B cell (primary cell): ENCODE data around the gene MRAP2. TPM values are rescaled to one million over a fixed set of nuclear protein-coding genes. Genes with fewer than 3 reads are reported as not detected.

Experiments
- ATAC-seq: fragments of 200-7000 bp; cut with Tn5 transposase; one replicate; pipeline ENCODE4 v1.10.0; 2021; ENCODE audit warnings: low read depth, mild to moderate bottlenecking, moderate number of reproducible peaks, moderate library complexity
- CTCF ChIA-PET: fragments of 350-600 bp; sonication (Branson Sonifier 250); formaldehyde crosslinking; loops from one replicate; lab custom pipeline; 2021; ENCODE audit warnings: antibody characterized with exemption, inconsistent platforms; lab: Charles Lee
- POLR2A ChIA-PET: fragments of 350-600 bp; sonication (Branson Sonifier 250); formaldehyde crosslinking; loops from one replicate; lab custom pipeline; 2021; ENCODE audit warnings: antibody characterized with exemption; lab: Charles Lee
- DNase-seq: peaks from one replicate; pipeline ENCODE4 v3.0.0; 2013
- H2AFZ ChIP-seq: 2 replicates; pipeline ENCODE4 v1.6.1; 2012; ENCODE audit warnings: mild to moderate bottlenecking, low read depth, low read length; ENCODE audit not compliant: insufficient read depth, poor library complexity, severe bottlenecking
- H3K27ac ChIP-seq, 2 donors: 1 replicate in 1 of 2; 2 replicates in 1 of 2; pipeline ENCODE4 v1.5.1; 2012 to 2013; ENCODE audit warnings: low read length in 2 of 2, mild to moderate bottlenecking in 2 of 2, moderate library complexity in 1 of 2
- H3K27me3 ChIP-seq, 4 experiments: fragments of 200-600 bp in 1 of 4; sonication (generic) in 1 of 4; replicated peaks in 1 of 4; 1 replicate in 2 of 4; 2 replicates in 2 of 4; pipeline versions ENCODE4 v1.6.1 to v1.7.0; 2013 to 2016; ENCODE audit warnings: low read length in 3 of 4, mild to moderate bottlenecking in 2 of 4, mixed read lengths in 1 of 4, moderate library complexity in 1 of 4; ENCODE audit not compliant: insufficient read depth in 4 of 4, control insufficient read depth in 3 of 4; ENCODE audit errors: control extremely low read depth in 1 of 4
- H3K36me3 ChIP-seq, 2 experiments: replicated peaks in 1 of 2; 1 replicate in 1 of 2; 2 replicates in 1 of 2; pipeline versions ENCODE4 v1.6.1 to v1.7.1; 2013; ENCODE audit warnings: low read length in 1 of 2; ENCODE audit not compliant: insufficient read depth in 2 of 2, control insufficient read depth in 1 of 2; ENCODE audit errors: control extremely low read depth in 1 of 2, extremely low read depth in 1 of 2
- H3K4me1 ChIP-seq, 2 donors: fragments of 200-600 bp in 1 of 2; sonication (generic) in 1 of 2; 1 replicate in 1 of 2; 2 replicates in 1 of 2; pipeline versions ENCODE4 v1.5.1 to v1.6.1; 2013 to 2017; ENCODE audit warnings: low read length in 2 of 2; ENCODE audit not compliant: control insufficient read depth in 2 of 2, insufficient read depth in 2 of 2
- H3K4me2 ChIP-seq: replicated peaks from 2 replicates; pipeline ENCODE3; 2012; ENCODE audit warnings: mild to moderate bottlenecking, low read depth, low read length; ENCODE audit not compliant: poor library complexity, severe bottlenecking
- H3K4me3 ChIP-seq, 5 experiments: fragments of 200-600 bp in 1 of 5; sonication (generic) in 1 of 5; 1 replicate in 3 of 5; 2 replicates in 2 of 5; pipeline versions ENCODE4 v1.5.1 to v1.7.0; 2011 to 2016; ENCODE audit warnings: low read length in 4 of 5, mild to moderate bottlenecking in 4 of 5, low read depth in 2 of 5, control low read depth in 1 of 5, moderate library complexity in 1 of 5; ENCODE audit not compliant: insufficient read depth in 1 of 5; ENCODE audit errors: control extremely low read depth in 1 of 5, extremely low read depth in 1 of 5
- H3K79me2 ChIP-seq: fragments of 200-600 bp; sonication (generic); one replicate; pipeline ENCODE4 v1.6.0; 2016; ENCODE audit warnings: low read length; ENCODE audit not compliant: control insufficient read depth, insufficient read depth
- H3K9ac ChIP-seq: fragments of 200-600 bp; sonication (generic); 2 replicates; pipeline ENCODE4 v1.6.1; 2017; ENCODE audit warnings: mild to moderate bottlenecking, low read length, moderate library complexity
- H3K9me3 ChIP-seq, 3 donors: one replicate each; pipeline versions ENCODE4 v1.6.1 to v1.7.1; 2013; ENCODE audit warnings: low read length in 2 of 3; ENCODE audit not compliant: control insufficient read depth in 2 of 3, insufficient read depth in 1 of 3; ENCODE audit errors: control extremely low read depth in 1 of 3
- H4K20me1 ChIP-seq: 2 replicates; pipeline ENCODE4 v1.6.0; 2012; ENCODE audit warnings: mild to moderate bottlenecking, low read length; ENCODE audit not compliant: insufficient read depth, control insufficient read depth, poor library complexity, severe bottlenecking
- H3K27ac Mint-ChIP-seq: one replicate; pipeline ENCODE4 v1.8.0; 2021; ENCODE audit warnings: mixed read lengths
- H3K27me3 Mint-ChIP-seq: one replicate; pipeline ENCODE4 v1.8.0; 2021; ENCODE audit warnings: mixed read lengths
- H3K4me1 Mint-ChIP-seq: one replicate; pipeline ENCODE4 v1.8.0; 2021; ENCODE audit warnings: mixed read lengths
- H3K4me3 Mint-ChIP-seq: one replicate; pipeline ENCODE4 v1.8.0; 2021; ENCODE audit warnings: mixed read lengths
- H3K9me3 Mint-ChIP-seq: one replicate; pipeline ENCODE4 v1.8.0; 2022; ENCODE audit warnings: mixed read lengths; ENCODE audit not compliant: insufficient read depth
- CTCF ChIP-seq: fragments of 200-600 bp; IDR thresholded peaks from one replicate; pipeline ENCODE4 v1.8.0; 2022; ENCODE audit warnings: antibody characterized with exemption, mild to moderate bottlenecking
- EZH2 ChIP-seq: IDR thresholded peaks from 2 replicates; pipeline ENCODE4 v1.6.1; 2012; ENCODE audit warnings: borderline replicate concordance, low read depth, mild to moderate bottlenecking, moderate library complexity, low read length; ENCODE audit not compliant: insufficient read depth, poor library complexity, severe bottlenecking
- WGBS: methylation state at CpG from one replicate; pipeline ENCODE4 v1.1.5; 2013; ENCODE audit warnings: missing lambda C conversion rate; ENCODE audit not compliant: insufficient coverage; 5-methylcytosine and 5-hydroxymethylcytosine counted together
- intact Hi-C: fragments of 100-400 bp; cut with micrococcal nuclease; formaldehyde crosslinking; loops from one replicate; pipeline ENCODE4 v1.10.0; 2022
- polyA plus RNA-seq: library from polyadenylated mRNA; depleted of rRNA; stranded (reverse); fragments of >200 nt; gene quantifications from 2 replicates; pipeline ENCODE4 v1.2.3, GENCODE V29; 2012
- total RNA-seq, 2 donors: library from RNA; stranded (reverse); fragments of 120-200 nt in 1 of 2; gene quantifications; 1 replicate in 1 of 2; 2 replicates in 1 of 2; pipeline versions ENCODE4 v1.2.3 to v1.2.4, GENCODE V29; 2013 to 2022

Gene MRAP2
- total and polyA plus RNA-seq, 2 donors (not counting 1 experiment from before 2014, with no cell fraction given): not detected

GRCh38 chr6:84061174-84061573, 27.6 kb downstream of the MRAP2 start:
- H3K27me3 ChIP-seq: no peaks in the 10 kb centered on the region
- H3K27me3 Mint-ChIP-seq: no peaks in the 10 kb centered on the region
- DNase-seq (no peak), ATAC-seq (no peak)
- H4K20me1 ChIP-seq: no peaks in the 10 kb centered on the region
- no peak overlapping the region for H3K9ac ChIP-seq
- no peaks in the 10 kb centered on the region for H3K36me3 ChIP-seq
- no peaks in the 10 kb centered on the region for H3K4me1 Mint-ChIP-seq
- no peaks in the 10 kb centered on the region for H3K79me2 ChIP-seq
- H3K4me2 ChIP-seq: no peak overlapping the region
- intact Hi-C loops: no loop called here
- ChIA-PET POLR2A (no interaction called here), CTCF (no interaction called here)
- no peaks in the 10 kb centered on the region for H3K4me1 ChIP-seq
- no peak overlapping the region for H3K4me3 ChIP-seq
- H3K9me3 Mint-ChIP-seq: no peaks in the 10 kb centered on the region
- H3K9me3 ChIP-seq: peaks cover 0 to 3% (median 0%) of the 10 kb centered on the region in 3 donors
- TF ChIP-seq EZH2 (no peak), CTCF (no peak)
- no peak overlapping the region for H3K27ac ChIP-seq
- H3K4me3 Mint-ChIP-seq: no peak overlapping the region
- H2AFZ ChIP-seq: no peak overlapping the region
- H3K27ac Mint-ChIP-seq: no peak overlapping the region

- no peak overlapping the region for H3K27ac Mint-ChIP-seq
- H3K27me3 ChIP-seq: no peaks in the 10 kb centered on the region
Measured at GRCh38 chr6:84061613-84062398, 28.2 kb downstream of the MRAP2 start.

More at GRCh38 chr6:84061613-84062398, 28.2 kb downstream of the MRAP2 start:
- intact Hi-C loops: no loop called here
- POLR2A ChIA-PET: no interaction called here
- TF ChIP-seq CTCF (no peak), EZH2 (no peak)
- CTCF ChIA-PET: no interaction called here
- Histone ChIP-seq H3K79me2 (no peaks in the 10 kb centered on the region), H4K20me1 (no peaks in the 10 kb centered on the region), H3K9ac (no peak overlapping the region), H3K27ac (no peak overlapping the region), H3K4me3 (no peak overlapping the region), H2AFZ (no peak overlapping the region), H3K9me3 (peaks cover 0 to 3% (median 0%) of the 10 kb centered on the region in 3 donors), H3K4me2 (no peak overlapping the region), H3K36me3 (no peaks in the 10 kb centered on the region), H3K4me1 (no peaks in the 10 kb centered on the region)
- no peak for DNase-seq
- no peaks in the 10 kb centered on the region for H3K9me3 Mint-ChIP-seq
- no peak for ATAC-seq
- H3K4me3 Mint-ChIP-seq: no peak overlapping the region
- no peaks in the 10 kb centered on the region for H3K27me3 Mint-ChIP-seq
- no peaks in the 10 kb centered on the region for H3K4me1 Mint-ChIP-seq
- 85% methylated on average over 2 of the region's 3 CpGs for WGBS
